ENCODE results near the gene BSG. TPM values are rescaled to one million over a fixed set of nuclear protein-coding genes. Genes with fewer than 3 reads are reported as not detected.

Gene BSG
- total and polyA plus RNA-seq, 2 of the 4 experiments (the other 2 are of a cell fraction), result 130 to 698 TPM

DNA sequence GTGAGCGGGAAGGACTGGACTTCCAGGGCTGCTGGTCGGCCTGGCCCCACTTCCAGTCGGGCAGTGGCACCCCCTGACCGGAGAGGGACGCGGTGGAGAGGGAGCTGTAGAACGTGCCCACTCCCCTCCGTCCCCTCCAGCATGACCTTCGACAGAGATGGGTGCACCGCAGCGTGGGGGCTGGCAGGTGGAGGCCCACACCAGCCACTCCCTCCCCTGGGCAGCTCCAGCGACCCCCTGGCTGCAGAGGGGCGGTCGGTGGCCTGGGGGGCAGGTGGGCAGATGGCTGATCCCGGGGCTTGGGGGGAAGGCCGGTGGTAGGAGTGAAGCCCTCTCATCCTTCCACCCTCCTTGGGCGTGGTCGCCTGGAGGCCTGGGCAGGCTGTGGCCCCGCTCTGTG lies 19.7 kb downstream of the BSG start:
- BruUV-seq (replicated peaks), result no TSS peak

More for the DNA sequence above, 19.7 kb downstream of the BSG start:
- no peak for DNase-seq
- 71% methylated on average over 7 of the region's 19 CpGs; no CpG with 5 or more reads in 1 of the 2 experiments for WGBS, 2 experiments (ENCODE audit: extremely low coverage in 2 of 2, insufficient read length in 1 of 2)
- Histone ChIP-seq H3K4me2 (ENCODE audit: low read depth, low read length) (no peak overlapping the region), H3K9ac (ENCODE audit: low read depth, low read length) (no peak overlapping the region), H3K14ac (replicated peaks; ENCODE audit: low read depth, low read length) (no peak overlapping the region), H4K91ac (ENCODE audit: insufficient read depth, low read depth, low read length) (no peak overlapping the region), H3K4me1 (ENCODE audit: control insufficient read depth, insufficient read depth, low read length) (peaks cover 4% of the 10 kb centered on the region; the same call in 1 of the 2 replicates), H2AK9ac (replicated peaks; ENCODE audit: low read depth, low read length, poor library complexity) (no peak overlapping the region), H2BK15ac (ENCODE audit: low read depth, low read length) (no peak overlapping the region), H4K20me1 (ENCODE audit: insufficient read depth, low read length) (peaks cover 32% of the 10 kb centered on the region), H2BK5ac (ENCODE audit: low read depth, low read length, poor library complexity, severe bottlenecking) (no peak overlapping the region), H3K4ac (ENCODE audit: low read depth, low read length) (no peak overlapping the region), H3K27ac (ENCODE audit: insufficient read depth, low read length) (no peak overlapping the region), H3K56ac (ENCODE audit: extremely low read depth, insufficient read depth, low read length) (no peak overlapping the region), H3K79me1 (ENCODE audit: low read depth in 1 of 2, low read length in 2 of 2) (no peaks in the 10 kb centered on the region), H3K27me3 (ENCODE audit: control insufficient read depth, insufficient read depth, low read length) (peaks cover 26% of the 10 kb centered on the region), H3K36me3 (ENCODE audit: control insufficient read depth, insufficient read depth, low read length) (no peaks in the 10 kb centered on the region), H4K5ac (ENCODE audit: low read depth, low read length) (no peak overlapping the region), H2AFZ (replicated peaks; ENCODE audit: low read length, poor library complexity) (peak overlapping the region; percentile 43), H3K23ac (ENCODE audit: low read depth, low read length) (no peak overlapping the region), H3K9me3 (ENCODE audit: control insufficient read depth, insufficient read depth, low read length) (no peaks in the 10 kb centered on the region), H2BK20ac (ENCODE audit: low read depth, low read length) (no peak overlapping the region), H2BK120ac (ENCODE audit: low read depth, low read length) (no peak overlapping the region), H3K18ac (ENCODE audit: low read depth, low read length) (no peak overlapping the region), H3K4me3 (ENCODE audit: insufficient read depth, low read depth, low read length) (no peak overlapping the region), H4K8ac (ENCODE audit: low read depth in 2 of 2, low read length in 2 of 2) (no peak overlapping the region), H3K9me1 (ENCODE audit: insufficient read depth, low read length) (no peaks in the 10 kb centered on the region), H2AK5ac (ENCODE audit: low read depth, low read length) (no peak overlapping the region)
- intact Hi-C loops (cut with micrococcal nuclease) (no loop called here), in situ Hi-C loops (cut with MboI; ENCODE audit: low sequenced_read_pairs) (no loop called here), dilution Hi-C loops (cut with HindIII; ENCODE audit: low sequenced_read_pairs, unreplicated experiment) (no loop called here)
- TF ChIP-seq RCOR1 (IDR thresholded peaks at IDR 0.05; ENCODE audit: insufficient replicate concordance, low read length), result no peak
- TF ChIP-seq MAZ (IDR thresholded peaks at IDR 0.05; ENCODE audit: borderline replicate concordance, low read depth, low read length), result no peak
- no peak for TF ChIP-seq NFE2L2 (IDR thresholded peaks at IDR 0.05; ENCODE audit: low read depth, low read length)
- TF ChIP-seq, protein P1, sequence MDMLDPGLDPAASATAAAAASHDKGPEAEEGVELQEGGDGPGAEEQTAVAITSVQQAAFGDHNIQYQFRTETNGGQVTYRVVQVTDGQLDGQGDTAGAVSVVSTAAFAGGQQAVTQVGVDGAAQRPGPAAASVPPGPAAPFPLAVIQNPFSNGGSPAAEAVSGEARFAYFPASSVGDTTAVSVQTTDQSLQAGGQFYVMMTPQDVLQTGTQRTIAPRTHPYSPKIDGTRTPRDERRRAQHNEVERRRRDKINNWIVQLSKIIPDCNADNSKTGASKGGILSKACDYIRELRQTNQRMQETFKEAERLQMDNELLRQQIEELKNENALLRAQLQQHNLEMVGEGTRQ (IDR thresholded peaks at IDR 0.05; ENCODE audit: low read depth, low read length), result no peak
- TF ChIP-seq, protein P2, sequence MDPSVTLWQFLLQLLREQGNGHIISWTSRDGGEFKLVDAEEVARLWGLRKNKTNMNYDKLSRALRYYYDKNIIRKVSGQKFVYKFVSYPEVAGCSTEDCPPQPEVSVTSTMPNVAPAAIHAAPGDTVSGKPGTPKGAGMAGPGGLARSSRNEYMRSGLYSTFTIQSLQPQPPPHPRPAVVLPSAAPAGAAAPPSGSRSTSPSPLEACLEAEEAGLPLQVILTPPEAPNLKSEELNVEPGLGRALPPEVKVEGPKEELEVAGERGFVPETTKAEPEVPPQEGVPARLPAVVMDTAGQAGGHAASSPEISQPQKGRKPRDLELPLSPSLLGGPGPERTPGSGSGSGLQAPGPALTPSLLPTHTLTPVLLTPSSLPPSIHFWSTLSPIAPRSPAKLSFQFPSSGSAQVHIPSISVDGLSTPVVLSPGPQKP (IDR thresholded peaks at IDR 0.05; ENCODE audit: borderline replicate concordance, low read depth, low read length), result no peak
- no peak for TF ChIP-seq RAD21 (IDR thresholded peaks at IDR 0.05; ENCODE audit: low read length)
- TF ChIP-seq, protein P3, sequence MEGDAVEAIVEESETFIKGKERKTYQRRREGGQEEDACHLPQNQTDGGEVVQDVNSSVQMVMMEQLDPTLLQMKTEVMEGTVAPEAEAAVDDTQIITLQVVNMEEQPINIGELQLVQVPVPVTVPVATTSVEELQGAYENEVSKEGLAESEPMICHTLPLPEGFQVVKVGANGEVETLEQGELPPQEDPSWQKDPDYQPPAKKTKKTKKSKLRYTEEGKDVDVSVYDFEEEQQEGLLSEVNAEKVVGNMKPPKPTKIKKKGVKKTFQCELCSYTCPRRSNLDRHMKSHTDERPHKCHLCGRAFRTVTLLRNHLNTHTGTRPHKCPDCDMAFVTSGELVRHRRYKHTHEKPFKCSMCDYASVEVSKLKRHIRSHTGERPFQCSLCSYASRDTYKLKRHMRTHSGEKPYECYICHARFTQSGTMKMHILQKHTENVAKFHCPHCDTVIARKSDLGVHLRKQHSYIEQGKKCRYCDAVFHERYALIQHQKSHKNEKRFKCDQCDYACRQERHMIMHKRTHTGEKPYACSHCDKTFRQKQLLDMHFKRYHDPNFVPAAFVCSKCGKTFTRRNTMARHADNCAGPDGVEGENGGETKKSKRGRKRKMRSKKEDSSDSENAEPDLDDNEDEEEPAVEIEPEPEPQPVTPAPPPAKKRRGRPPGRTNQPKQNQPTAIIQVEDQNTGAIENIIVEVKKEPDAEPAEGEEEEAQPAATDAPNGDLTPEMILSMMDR (conservative IDR thresholded peaks at IDR 0.05; ENCODE audit: low read depth, low read length), result no peak
- no peak for TF ChIP-seq RFX5 (IDR thresholded peaks at IDR 0.05; ENCODE audit: low read depth, low read length)
- no peak for TF ChIP-seq CHD1 (IDR thresholded peaks at IDR 0.05; ENCODE audit: low read depth, low read length)
- no peak for TF ChIP-seq POLR2A (IDR thresholded peaks at IDR 0.05; ENCODE audit: low read depth, low read length)
- no peak for TF ChIP-seq MAFK (IDR thresholded peaks at IDR 0.05; ENCODE audit: low read depth, low read length)
- no peak for TF ChIP-seq FOS (IDR thresholded peaks at IDR 0.05; ENCODE audit: low read depth, low read length)
- no peak for TF ChIP-seq BHLHE40 (IDR thresholded peaks at IDR 0.05; ENCODE audit: low read depth, low read length)
- no peak for TF ChIP-seq CEBPB (IDR thresholded peaks at IDR 0.05; ENCODE audit: low read depth, low read length)
- TF ChIP-seq MXI1 (IDR thresholded peaks at IDR 0.05; ENCODE audit: borderline replicate concordance, low read depth, low read length), result no peak
- no peak for TF ChIP-seq SMC3 (IDR thresholded peaks at IDR 0.05; ENCODE audit: low read depth, low read length)
- ATAC-seq (ENCODE audit: low read depth), result no peak
- ChIA-PET CTCF (no interaction called here), POLR2A (ENCODE audit: unreplicated experiment) (no interaction called here)
